Measurements from ENCODE around the gene TMEM30B.
A peak's percentile ranks its signal among the peaks of the same experiment; 100 is the strongest.

TMEM30B gene

DNA sequence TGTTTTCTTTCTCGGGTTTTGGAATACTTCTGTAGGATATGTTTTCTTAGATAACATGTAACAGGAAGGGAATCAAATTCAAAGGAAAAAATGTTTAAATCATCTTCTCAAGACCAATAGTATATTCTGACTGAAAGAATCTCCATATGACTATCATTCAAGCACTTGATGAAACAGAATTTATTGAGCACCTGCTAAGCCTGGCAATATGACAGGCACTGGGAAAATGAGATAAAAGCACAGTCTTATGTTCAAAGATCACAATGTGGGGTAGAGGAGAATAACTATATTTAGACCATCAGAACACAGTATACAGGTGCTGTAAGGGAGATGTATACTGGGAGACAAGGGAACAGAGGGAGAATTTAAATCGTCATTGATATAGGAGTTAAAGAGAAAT lies 19.1 kb upstream of the TMEM30B start:
- DNase-seq (ENCODE audit: low read depth, low spot score): no peak

GRCh38 chr14:61298824-61299223 lies 17.7 kb upstream of the TMEM30B start:
- no peak for DNase-seq (ENCODE audit: low read depth, low spot score)

DNA sequence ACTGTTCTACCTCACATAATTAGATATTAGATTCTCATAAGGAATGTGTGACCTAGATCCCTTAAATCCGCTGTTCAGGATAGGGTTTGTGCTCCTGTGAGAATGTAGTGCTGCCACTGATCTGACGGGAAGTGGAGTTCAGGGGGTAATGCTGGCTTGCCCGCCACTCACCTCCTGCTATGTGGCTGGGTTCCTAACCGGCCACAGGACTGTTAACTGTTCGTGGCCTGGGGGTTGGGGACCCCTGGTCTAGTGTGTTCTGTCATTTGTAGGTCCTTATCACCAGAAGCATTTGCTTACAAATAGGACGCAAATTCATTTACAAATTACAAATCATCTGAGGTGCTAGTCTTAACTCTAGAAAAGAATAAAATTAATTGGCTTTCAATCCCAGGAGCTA lies 16.4 kb upstream of the TMEM30B start:
- DNase-seq (ENCODE audit: low read depth, low spot score): no peak

- DNase-seq (ENCODE audit: low read depth, low spot score): no peak
These were observed 15.8 kb upstream of the TMEM30B start for GRCh38 chr14:61296719-61297502.

DNA sequence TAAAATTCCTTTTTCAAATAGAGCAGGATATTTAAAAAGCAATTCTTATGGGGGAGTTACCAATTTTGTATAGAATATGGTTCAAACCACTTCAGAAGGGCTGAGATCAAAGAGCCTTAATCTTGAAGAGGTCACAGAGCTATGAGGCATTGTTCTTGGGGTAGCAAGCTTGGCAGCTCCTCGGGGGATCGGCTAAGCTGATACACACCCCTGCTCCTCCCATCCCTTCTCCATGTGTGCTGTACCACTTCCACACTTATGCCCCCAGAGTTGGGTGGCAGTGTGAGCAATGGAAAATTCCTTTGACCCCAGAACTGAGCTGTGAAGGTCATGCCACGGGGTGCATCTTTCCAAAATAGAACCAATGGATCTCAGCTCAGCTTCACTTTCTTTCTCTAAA lies 15.0 kb upstream of the TMEM30B start:
- no peak for DNase-seq (ENCODE audit: low read depth, low spot score)

GRCh38 chr14:61290701-61291100 lies 9.6 kb upstream of the TMEM30B start:
- DNase-seq (ENCODE audit: low read depth, low spot score): no peak

DNA sequence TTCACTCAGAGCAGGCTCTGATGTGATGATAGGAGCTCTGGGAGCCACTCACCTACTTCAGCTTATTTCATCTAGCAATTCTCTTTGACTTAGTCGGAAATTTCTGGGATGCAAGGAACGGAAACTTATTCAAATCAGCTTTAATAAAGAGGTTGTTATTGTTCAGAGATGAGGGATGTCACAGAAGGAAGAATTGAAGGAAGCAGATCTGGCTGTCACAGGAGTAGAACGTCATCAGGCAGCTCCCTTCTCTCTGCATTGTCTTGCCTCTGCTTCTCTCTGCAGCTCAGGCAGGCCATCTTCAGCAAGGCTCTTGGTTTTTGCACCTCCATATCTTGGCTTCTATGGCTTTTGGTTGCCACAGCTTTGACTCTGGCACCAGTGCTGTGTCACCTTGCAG lies 7.6 kb upstream of the TMEM30B start:
- no peak for DNase-seq (ENCODE audit: low read depth, low spot score)

- DNase-seq (ENCODE audit: low read depth, low spot score): no peak
These were observed 7.1 kb upstream of the TMEM30B start for GRCh38 chr14:61288228-61288627.

- no peak for DNase-seq (ENCODE audit: low read depth, low spot score)
These were observed 6.1 kb upstream of the TMEM30B start for GRCh38 chr14:61287196-61287595.

DNA sequence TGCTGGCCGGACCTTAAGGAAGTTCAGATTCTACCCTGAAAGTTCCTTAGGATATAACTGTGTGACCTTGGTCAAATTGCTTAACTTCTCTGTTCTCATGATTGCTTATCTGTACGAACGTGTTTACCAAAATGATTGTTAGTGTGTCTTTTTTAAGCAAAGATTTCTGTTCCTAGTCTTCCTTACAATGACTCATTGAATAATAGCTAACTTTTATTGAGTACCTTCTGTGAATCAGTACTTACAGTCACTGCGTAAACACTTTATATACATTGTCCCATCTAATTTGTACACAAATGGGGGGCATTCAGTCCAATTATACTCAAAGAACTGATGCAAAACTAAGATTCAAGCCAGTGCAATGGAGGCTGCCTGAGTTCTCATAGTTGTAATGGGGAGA lies 4.2 kb upstream of the TMEM30B start:
- DNase-seq (ENCODE audit: low read depth, low spot score): no peak

- DNase-seq (ENCODE audit: low read depth, low spot score): no peak
These were observed 2.9 kb upstream of the TMEM30B start for GRCh38 chr14:61284001-61284400.

- DNase-seq (ENCODE audit: low read depth, low spot score): no peak
These were observed 1.6 kb upstream of the TMEM30B start for GRCh38 chr14:61282746-61283145.

GRCh38 chr14:61281948-61282275 lies 774 bp upstream of the TMEM30B start:
- no peak for DNase-seq (ENCODE audit: low read depth, low spot score)

DNA sequence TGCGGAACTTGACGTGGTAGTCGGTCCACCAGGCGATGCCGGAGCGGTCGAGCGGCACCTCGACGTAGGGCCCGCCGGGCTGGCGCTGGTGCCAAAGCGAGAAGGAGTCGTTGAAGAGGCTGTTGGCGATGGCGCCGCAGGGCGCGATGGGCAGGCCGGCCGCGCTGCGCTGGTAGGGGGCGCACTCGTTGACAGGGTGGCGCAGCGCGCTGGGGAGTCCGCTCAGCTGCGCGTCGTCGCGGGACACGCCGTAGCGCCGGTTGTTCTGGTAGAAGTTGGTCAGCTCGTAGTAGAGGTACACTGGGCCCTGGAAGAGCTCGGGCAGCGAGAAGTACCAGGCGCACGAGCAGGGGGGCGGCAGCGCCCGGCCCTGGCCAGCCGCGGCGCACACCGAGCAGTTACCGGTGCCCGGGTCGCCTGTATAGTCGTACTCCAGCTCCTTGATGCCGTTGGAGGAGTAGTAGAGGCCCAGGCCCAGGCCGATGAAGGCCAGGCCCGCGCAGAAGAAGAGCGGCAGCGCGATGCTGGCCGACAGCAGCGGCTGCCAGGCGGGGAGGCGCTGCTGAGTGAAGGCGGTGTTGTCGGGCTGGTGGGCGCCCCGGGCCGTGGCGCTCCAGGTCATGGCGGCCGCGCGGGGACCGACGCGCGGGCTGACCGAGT lies 482 bp downstream of the TMEM30B start:
- DNase-seq (ENCODE audit: low read depth, low spot score): peak; percentile 51

DNA sequence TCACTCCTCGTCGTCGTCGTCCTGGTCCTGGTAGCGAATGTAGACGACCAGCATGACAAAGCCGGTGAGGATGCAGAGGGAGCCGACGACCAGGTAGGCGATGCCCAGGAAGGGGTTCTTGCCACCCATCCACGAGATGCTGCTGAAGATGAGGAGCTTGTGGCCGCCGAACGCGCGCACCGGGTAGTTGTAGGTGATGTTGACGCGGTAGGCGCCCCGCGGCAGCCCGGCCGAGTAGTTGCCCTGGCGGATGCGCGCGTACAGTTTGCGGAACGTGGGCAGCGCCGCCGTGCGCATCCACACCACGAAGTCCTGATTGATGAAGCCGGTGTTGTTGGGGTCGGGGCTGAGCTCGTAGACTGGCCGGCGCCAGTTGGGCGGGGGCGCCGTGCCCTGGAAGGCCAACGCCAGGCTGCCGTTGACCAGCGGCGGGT lies 1.0 kb downstream of the TMEM30B start:
- DNase-seq (ENCODE audit: low read depth, low spot score): no peak

DNA sequence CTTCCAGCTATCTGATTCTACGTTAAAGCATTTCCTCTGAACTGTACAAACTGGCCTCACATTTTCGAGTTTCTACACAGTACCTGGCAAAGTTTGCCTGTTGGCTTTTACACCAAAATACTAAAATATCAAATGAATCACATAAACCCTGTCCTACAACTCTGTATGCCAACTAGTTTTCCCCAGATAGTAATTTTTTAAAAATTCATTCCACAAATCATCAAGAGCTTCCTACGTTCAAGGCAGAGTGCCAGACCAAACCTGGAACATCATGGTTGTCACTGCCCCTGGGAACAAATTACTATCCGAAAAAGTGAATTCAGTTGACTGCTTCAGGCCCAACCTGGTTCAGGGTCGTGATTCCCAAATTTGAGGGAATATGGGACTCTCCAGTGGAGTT lies 2.1 kb downstream of the TMEM30B start:
- no peak for DNase-seq (ENCODE audit: low read depth, low spot score)

DNA sequence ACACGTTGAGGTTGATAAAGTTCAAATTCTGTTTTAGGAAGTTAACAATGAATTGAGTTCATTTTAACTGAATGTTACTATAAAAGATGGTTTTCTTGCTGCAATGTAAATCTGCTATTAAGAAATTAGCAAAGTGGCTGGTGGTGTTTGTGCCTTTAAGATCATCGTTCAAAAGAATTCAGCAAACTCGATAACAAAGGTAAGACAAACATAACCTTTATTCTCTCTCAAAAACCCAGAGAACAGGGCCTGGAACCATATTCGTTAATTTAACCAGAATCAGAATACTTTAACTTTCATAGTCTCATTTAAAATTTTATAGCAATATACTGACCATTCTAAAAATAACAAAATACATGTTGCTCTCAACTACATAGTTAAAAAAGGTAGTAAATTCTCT lies 3.4 kb downstream of the TMEM30B start:
- DNase-seq (ENCODE audit: low read depth, low spot score): no peak

GRCh38 chr14:61277232-61277631 lies 3.9 kb downstream of the TMEM30B start:
- no peak for DNase-seq (ENCODE audit: low read depth, low spot score)

DNA sequence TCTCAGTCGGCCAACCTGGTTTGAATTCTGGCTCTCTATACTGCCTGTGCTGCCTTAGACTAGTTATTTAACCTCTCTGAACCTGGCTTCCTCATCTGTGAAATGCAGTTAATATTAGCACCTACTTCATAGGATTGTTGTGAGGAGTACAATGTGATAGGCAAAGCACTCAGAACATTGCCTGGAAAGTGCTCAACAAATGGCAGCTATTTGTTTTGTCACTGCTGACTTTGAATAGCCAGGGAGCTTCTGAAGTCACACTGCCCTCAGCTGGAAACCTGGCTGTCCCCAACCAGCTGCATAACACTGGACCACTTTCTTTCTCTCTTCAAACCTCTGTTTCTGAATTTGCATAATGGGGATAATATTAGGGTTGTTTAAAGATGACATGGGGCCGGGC lies 9.6 kb downstream of the TMEM30B start:
- DNase-seq (ENCODE audit: low read depth, low spot score): no peak

GRCh38 chr14:61270714-61271113 lies 10.4 kb downstream of the TMEM30B start:
- no peak for DNase-seq (ENCODE audit: low read depth, low spot score)

DNA sequence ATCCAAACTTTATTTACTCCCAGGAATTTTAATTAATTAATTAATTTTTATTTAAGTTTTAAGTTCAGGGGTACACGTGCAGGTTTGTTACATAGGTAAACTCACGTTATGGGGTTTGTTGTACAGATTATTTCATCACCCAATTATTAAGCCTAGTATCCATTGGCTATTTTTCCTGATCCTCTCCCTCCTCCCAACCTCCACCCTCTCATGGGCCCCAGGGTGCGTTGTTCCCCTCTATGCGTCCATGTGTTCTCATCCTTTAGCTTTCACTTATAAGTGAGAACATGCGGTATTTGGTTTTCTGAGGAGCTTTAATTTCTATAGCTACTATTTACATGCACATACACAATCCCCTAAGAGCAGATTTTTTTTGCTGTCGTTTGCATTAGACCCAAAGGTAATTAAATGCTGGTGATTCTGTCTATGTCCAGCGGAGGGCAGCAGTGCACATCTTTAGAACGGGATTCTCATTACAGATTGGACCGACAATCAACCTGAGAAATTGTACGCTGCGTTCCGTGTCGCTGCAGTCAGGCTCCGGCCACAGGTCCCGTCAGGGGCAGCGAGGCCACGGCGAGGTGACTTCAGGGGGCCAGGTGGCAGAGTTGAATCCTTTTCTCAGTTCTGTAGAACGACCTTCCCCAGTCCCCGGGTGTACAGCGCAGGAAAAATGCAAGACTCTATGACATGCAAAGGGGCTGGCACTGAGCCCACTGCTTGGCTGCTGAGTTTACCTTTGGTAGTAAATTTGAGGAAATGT lies 11.6 kb downstream of the TMEM30B start:
- peak; percentile 54 for DNase-seq (ENCODE audit: low read depth, low spot score)

GRCh38 chr14:61268812-61269211 lies 12.3 kb downstream of the TMEM30B start:
- DNase-seq (ENCODE audit: low read depth, low spot score): no peak
